Hair follicle dermal papilla cell (primary cell): ENCODE measurements around the gene LRRIQ3. TPM values are rescaled to one million over a fixed set of nuclear protein-coding genes. Genes with fewer than 3 reads are reported as not detected.

ENCODE experiments used
- total RNA-seq: library from RNA; depleted of rRNA; stranded (reverse); fragments of >200 nt; gene quantifications from 2 replicates; pipeline ENCODE4 v1.2.3, GENCODE V29; 2012

Gene LRRIQ3, protein sequence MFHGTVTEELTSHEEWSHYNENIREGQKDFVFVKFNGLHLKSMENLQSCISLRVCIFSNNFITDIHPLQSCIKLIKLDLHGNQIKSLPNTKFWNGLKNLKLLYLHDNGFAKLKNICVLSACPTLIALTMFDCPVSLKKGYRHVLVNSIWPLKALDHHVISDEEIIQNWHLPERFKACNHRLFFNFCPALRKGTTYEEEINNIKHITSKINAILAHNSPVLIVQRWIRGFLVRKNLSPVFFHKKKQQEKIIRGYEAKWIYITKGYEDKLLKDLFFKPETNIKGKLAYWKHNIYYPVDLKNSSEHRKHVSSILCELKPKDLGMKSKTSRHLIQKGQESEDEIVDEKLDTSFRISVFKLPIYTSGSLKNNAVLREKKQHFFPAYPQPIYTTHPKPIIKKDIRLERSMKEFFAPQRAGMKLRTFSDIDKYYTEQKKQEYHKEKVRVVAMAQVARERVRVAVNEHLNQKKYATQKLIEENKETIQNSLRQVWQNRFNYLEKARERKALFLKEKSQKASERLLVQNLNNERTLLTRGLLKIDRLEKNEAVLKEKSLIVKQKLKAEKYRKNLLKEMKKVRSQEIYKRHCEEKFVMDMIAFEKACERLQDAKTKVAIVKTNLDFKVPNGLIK
- total RNA-seq = 0.36 and 0.65 TPM in 2 replicates

GRCh38 chr1:74197657-74198552 is at the start of gene LRRIQ3, which contains the start of gene FPGT:
Gene LRRIQ3 (minus strand): TSS chr1:74198176. CDS start chr1:74183684, 14,492 bp downstream.
Gene FPGT (plus strand): TSS chr1:74198242. CDS start chr1:74198279, 37 bp downstream.

DNA sequence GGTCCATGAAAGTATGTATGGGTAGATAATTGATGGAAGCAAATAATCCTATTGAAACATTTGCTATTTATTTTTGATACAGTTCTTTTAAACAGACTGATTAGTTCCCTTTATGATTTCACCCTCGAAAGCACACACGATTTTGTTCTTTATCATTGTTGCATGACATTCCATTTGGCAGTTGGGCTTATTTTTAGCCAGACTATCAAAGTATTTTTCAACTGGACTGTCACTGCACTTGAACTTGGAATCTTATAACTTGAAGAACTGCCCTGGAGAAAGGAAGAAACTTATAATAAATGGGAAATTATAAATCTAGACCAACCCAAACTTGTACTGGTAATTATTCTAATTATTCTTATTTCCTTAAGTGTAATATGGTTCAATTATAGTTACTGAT is 37.2 kb upstream of the LRRIQ3 start, which contains the start of gene TNNI3K:
Gene TNNI3K (plus strand): TSS at position 235 of the 400 bp plus-strand sequence. CDS start 65 bp downstream, at position 300.

Other genes with a start within 250 kb of the LRRIQ3 start
- gene FPGT, start 66 bp upstream of the LRRIQ3 start, total RNA-seq = 16.4 and 17.4 TPM in 2 replicates
- gene TNNI3K, start 37.2 kb upstream of the LRRIQ3 start, total RNA-seq = 1.3 TPM in 1 of 2 replicates, not detected in the other